ENCODE measurements around the gene USHBP1.

USHBP1 gene

GRCh38 chr19:17210296-17210695, 54.2 kb downstream of the USHBP1 start:
- no peak for DNase-seq

DNA sequence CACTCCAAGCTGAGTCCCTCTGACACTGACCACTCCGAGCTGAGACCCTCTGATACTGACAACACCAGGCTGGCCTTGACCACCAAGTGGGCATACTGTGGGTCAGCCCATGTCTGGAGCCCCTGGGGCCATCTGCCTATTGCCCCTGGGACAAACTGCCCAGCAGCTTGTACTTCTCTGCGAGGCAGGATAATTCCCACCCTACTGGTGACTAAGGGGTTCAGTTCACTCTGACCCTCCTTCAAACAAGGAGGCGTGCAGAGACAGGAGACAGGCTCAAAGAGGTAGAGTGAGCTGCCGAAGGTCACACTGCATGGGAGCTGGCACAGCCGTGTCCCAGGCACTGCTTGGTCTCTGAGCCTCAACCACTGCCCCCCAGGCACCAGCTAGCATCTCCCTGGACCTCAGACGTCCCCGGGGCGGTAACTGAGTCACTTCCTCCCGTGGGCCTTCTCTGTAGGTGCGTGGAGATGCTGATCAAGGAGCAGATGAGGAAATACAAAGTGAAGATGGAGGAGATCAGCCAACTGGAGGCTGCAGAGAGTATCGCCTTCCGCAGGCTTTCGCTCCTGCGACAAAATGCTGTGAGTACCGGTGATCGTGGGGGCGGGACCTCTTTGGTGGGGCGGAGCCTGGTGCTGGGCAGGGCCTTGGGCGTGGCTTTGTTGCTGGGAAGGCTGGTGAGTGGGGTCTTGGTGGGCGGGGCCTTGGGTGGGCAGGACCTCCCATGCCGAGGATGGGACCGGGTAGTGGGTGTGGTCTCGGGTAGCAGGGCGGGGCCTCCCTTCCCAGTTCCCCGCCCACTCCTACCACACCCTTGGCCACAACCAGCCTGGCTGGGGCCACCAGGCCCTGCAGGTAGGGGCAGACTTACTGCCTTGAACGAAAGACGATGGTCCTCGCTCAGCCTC, 55.2 kb downstream of the USHBP1 start:
- peak; percentile 35 for DNase-seq

- no peak for DNase-seq
Measured at GRCh38 chr19:17206736-17207581, 57.6 kb downstream of the USHBP1 start.

- peak; percentile 24 for DNase-seq
Measured at GRCh38 chr19:17205237-17206140, 59.1 kb downstream of the USHBP1 start.

DNA sequence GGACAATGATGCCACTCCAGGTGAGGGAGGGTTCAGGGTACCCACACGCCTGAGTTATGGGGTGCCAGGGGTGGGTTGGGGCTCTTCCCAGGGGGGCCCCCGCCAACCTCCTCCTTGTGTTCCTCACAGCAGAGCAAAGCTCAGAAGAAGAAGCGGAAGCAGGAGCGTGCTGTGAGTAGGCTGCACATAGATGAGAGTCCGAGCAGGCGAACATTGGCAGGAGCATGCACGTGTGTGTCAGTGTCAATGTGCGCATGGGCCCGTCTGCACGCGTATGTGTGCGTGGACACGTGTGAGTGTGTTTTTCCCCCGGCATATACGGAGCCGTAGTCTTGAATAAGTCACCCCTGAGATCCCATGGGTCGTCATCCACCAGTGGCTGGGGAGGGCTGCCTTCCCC, 61.8 kb downstream of the USHBP1 start:
- DNase-seq = no peak

- no peak for DNase-seq
Measured at GRCh38 chr19:17202249-17202648, 62.3 kb downstream of the USHBP1 start.

DNA sequence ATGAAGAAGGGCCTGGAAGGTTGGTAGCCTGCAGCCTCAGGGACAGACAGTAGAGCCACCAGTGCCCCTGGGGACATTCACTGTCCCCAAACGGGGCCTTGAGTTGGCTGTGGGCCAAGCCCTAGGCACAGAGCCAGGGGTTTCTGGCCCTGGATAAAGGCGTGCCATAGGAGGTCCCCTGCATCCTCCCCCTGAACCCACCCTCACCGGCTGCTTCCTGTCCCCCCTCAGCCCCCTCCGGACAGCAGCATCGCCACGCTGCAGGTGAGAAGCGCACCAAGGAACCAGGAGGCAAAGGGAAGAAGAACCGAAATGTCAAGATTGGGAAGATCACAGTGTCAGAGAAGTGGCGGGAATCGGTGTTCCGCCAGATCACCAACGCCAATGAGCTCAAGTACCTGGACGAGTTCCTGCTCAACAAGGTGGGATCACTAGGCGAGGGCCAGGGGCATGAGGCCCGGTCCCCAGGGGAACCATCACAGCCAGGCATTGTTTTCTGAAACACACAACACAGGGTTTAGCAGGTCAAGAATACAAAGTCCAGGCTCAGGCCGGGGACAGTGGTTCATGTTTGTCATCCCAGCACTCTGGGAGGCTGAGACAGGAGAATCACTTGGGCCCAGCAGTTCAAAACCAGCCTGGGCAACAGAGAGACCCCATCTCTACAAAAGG, 64.0 kb downstream of the USHBP1 start:
- DNase-seq = no peak
